Vagina (tissue), 2 donors: ENCODE data around the gene COL23A1.

ENCODE experiments used
- CTCF ChIP-seq, 3 experiments: fragments of 450-650 bp in 2 of 3; fragments of 200-600 bp in 1 of 3; sonication (generic) in 1 of 3; IDR thresholded peaks; one replicate each; pipeline ENCODE4 v1.5.1; 2017 to 2019; ENCODE audit warnings: antibody characterized with exemption in 3 of 3, mild to moderate bottlenecking in 2 of 3, moderate library complexity in 2 of 3
- POLR2A ChIP-seq, 2 donors: fragments of 450-650 bp; IDR thresholded peaks; one replicate each; pipeline ENCODE4 v1.6.1; 2017; ENCODE audit warnings: antibody characterized with exemption in 2 of 2, mild to moderate bottlenecking in 2 of 2, moderate library complexity in 2 of 2

- TF ChIP-seq CTCF (IDR thresholded peaks at IDR 0.05), result no peak
- TF ChIP-seq POLR2A (IDR thresholded peaks at IDR 0.05), result no peak
These were observed 197.8 kb downstream of the COL23A1 start for GRCh38 chr5:178392386-178392785.
